Measurements from ENCODE around the gene HOXA7.

DNA sequence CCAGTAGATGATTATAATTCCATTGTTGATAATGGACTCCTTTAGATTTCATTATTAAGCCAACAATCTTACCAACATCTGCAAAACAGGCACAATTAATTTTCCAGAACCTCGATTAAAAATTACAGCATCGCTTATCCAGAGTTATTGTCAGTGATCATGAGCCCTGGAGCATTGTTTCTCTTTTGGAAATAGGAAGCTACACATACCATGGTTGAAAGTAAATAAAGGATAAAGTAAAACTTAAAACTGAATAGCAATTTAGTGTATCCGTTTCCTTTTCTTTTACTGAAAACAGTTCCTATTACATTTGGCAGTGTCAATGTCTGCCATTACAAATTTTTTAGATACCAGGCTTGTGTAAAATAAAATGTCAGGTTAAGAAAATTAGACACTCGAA, 44.1 kb downstream of the HOXA7 start:
- no peak for TF ChIP-seq HOXD13 (CRISPR knock-in tag; IDR thresholded peaks at IDR 0.05; ENCODE audit: borderline replicate concordance)
- no peak for TF ChIP-seq ZNF324 (tag by site-specific recombination; IDR thresholded peaks at IDR 0.05)
- TF ChIP-seq, protein P1, sequence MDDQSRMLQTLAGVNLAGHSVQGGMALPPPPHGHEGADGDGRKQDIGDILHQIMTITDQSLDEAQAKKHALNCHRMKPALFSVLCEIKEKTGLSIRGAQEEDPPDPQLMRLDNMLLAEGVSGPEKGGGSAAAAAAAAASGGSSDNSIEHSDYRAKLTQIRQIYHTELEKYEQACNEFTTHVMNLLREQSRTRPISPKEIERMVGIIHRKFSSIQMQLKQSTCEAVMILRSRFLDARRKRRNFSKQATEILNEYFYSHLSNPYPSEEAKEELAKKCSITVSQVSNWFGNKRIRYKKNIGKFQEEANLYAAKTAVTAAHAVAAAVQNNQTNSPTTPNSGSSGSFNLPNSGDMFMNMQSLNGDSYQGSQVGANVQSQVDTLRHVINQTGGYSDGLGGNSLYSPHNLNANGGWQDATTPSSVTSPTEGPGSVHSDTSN (CRISPR knock-in tag; IDR thresholded peaks at IDR 0.05): no peak
- TF ChIP-seq ZNF747 (tag by site-specific recombination; IDR thresholded peaks at IDR 0.05): no peak
- no peak for TF ChIP-seq ZNF114 (tag by site-specific recombination; IDR thresholded peaks at IDR 0.05)
- TF ChIP-seq, protein P2, sequence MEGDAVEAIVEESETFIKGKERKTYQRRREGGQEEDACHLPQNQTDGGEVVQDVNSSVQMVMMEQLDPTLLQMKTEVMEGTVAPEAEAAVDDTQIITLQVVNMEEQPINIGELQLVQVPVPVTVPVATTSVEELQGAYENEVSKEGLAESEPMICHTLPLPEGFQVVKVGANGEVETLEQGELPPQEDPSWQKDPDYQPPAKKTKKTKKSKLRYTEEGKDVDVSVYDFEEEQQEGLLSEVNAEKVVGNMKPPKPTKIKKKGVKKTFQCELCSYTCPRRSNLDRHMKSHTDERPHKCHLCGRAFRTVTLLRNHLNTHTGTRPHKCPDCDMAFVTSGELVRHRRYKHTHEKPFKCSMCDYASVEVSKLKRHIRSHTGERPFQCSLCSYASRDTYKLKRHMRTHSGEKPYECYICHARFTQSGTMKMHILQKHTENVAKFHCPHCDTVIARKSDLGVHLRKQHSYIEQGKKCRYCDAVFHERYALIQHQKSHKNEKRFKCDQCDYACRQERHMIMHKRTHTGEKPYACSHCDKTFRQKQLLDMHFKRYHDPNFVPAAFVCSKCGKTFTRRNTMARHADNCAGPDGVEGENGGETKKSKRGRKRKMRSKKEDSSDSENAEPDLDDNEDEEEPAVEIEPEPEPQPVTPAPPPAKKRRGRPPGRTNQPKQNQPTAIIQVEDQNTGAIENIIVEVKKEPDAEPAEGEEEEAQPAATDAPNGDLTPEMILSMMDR (tag by site-specific recombination; IDR thresholded peaks at IDR 0.05): no peak
- TF ChIP-seq, protein P3, sequence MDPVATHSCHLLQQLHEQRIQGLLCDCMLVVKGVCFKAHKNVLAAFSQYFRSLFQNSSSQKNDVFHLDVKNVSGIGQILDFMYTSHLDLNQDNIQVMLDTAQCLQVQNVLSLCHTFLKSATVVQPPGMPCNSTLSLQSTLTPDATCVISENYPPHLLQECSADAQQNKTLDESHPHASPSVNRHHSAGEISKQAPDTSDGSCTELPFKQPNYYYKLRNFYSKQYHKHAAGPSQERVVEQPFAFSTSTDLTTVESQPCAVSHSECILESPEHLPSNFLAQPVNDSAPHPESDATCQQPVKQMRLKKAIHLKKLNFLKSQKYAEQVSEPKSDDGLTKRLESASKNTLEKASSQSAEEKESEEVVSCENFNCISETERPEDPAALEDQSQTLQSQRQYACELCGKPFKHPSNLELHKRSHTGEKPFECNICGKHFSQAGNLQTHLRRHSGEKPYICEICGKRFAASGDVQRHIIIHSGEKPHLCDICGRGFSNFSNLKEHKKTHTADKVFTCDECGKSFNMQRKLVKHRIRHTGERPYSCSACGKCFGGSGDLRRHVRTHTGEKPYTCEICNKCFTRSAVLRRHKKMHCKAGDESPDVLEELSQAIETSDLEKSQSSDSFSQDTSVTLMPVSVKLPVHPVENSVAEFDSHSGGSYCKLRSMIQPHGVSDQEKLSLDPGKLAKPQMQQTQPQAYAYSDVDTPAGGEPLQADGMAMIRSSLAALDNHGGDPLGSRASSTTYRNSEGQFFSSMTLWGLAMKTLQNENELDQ (tag by site-specific recombination; IDR thresholded peaks at IDR 0.05; ENCODE audit: low read depth): no peak
- TF ChIP-seq, protein P4, sequence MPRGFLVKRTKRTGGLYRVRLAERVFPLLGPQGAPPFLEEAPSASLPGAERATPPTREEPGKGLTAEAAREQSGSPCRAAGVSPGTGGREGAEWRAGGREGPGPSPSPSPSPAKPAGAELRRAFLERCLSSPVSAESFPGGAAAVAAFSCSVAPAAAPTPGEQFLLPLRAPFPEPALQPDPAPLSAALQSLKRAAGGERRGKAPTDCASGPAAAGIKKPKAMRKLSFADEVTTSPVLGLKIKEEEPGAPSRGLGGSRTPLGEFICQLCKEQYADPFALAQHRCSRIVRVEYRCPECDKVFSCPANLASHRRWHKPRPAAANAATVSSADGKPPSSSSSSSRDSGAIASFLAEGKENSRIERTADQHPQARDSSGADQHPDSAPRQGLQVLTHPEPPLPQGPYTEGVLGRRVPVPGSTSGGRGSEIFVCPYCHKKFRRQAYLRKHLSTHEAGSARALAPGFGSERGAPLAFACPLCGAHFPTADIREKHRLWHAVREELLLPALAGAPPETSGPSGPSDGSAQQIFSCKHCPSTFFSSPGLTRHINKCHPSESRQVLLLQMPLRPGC (tag by site-specific recombination; IDR thresholded peaks at IDR 0.05): no peak
- TF ChIP-seq, protein P5, sequence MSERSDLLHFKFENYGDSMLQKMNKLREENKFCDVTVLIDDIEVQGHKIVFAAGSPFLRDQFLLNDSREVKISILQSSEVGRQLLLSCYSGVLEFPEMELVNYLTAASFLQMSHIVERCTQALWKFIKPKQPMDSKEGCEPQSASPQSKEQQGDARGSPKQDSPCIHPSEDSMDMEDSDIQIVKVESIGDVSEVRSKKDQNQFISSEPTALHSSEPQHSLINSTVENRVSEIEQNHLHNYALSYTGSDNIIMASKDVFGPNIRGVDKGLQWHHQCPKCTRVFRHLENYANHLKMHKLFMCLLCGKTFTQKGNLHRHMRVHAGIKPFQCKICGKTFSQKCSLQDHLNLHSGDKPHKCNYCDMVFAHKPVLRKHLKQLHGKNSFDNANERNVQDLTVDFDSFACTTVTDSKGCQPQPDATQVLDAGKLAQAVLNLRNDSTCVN (tag by site-specific recombination; optimal IDR thresholded peaks at IDR 0.05): no peak
- TF ChIP-seq ZNF549 (tag by site-specific recombination; IDR thresholded peaks at IDR 0.05): no peak
- TF ChIP-seq GLIS2 (tag by site-specific recombination; IDR thresholded peaks at IDR 0.05): no peak
- TF ChIP-seq RBAK (tag by site-specific recombination; IDR thresholded peaks at IDR 0.05): no peak
- no peak for TF ChIP-seq ZSCAN30 (tag by site-specific recombination; IDR thresholded peaks at IDR 0.05)
